ENCODE results near the gene GBGT1. TPM values are rescaled to one million over a fixed set of nuclear protein-coding genes. Genes with fewer than 3 reads are reported as not detected.
"Not testable (repeated sequence)": the region's sequence is repeated elsewhere in the genome, so short reads cannot be mapped to it uniquely, and the experiment has no call there.

GBGT1 gene
- total RNA-seq, 1 experiment from 2014 or later, result 16.5 TPM

GRCh38 chr9:133205996-133206931, 42.5 kb upstream of the GBGT1 start:
- Mint-ChIP-seq H3K9me3 (no peaks in the 10 kb centered on the region), H3K4me3 (no peak overlapping the region), H3K4me1 (no peaks in the 10 kb centered on the region), H3K36me3 (no peaks in the 10 kb centered on the region), H3K27ac (no peak overlapping the region), H3K27me3 (ENCODE audit: low read depth) (peaks cover 88% of the 10 kb centered on the region)
- ChIA-PET CTCF (interaction anchor here (0.6 to 2.7 kb wide), 5 partner anchors 18 to 280 kb away, joined by 3 to 14 read pairs (median 5); no protein-coding TSS in a partner anchor), POLR2A (no interaction called here)
- no peak for ATAC-seq
- DNase-seq (ENCODE audit: low spot score), result no peak
- TF ChIP-seq JUN (CRISPR knock-in tag; IDR thresholded peaks at IDR 0.05), result no peak
- no peak for TF ChIP-seq ETV6 (CRISPR knock-in tag; IDR thresholded peaks at IDR 0.05)
- TF ChIP-seq ZNF532 (CRISPR knock-in tag; IDR thresholded peaks at IDR 0.05; ENCODE audit: borderline replicate concordance), result no peak
- TF ChIP-seq NFE2L1 (CRISPR knock-in tag; IDR thresholded peaks at IDR 0.05), result no peak
- no peak for TF ChIP-seq ZMAT4 (CRISPR knock-in tag; IDR thresholded peaks at IDR 0.05)
- TF ChIP-seq ZNF671 (CRISPR knock-in tag; IDR thresholded peaks at IDR 0.05), result no peak
- no peak for TF ChIP-seq AFF4 (CRISPR knock-in tag; IDR thresholded peaks at IDR 0.05; ENCODE audit: borderline replicate concordance)
- no peak for TF ChIP-seq ZNF281 (CRISPR knock-in tag; IDR thresholded peaks at IDR 0.05)
- TF ChIP-seq ATF6 (CRISPR knock-in tag; IDR thresholded peaks at IDR 0.05), result no peak
- TF ChIP-seq MYBL2 (CRISPR knock-in tag; IDR thresholded peaks at IDR 0.05), result no peak

- CTCF ChIA-PET; POLR2A ChIA-PET; H3K4me1 Mint-ChIP-seq; H3K9me3 Mint-ChIP-seq; ATAC-seq; H3K36me3 Mint-ChIP-seq; DNase-seq (ENCODE audit: low spot score); H3K4me3 Mint-ChIP-seq; H3K27ac Mint-ChIP-seq: not testable (repeated sequence)
- H3K27me3 Mint-ChIP-seq (ENCODE audit: low read depth), result peaks cover 88% of the 10 kb centered on the region
Measured at GRCh38 chr9:133205481-133205887, 41.8 kb upstream of the GBGT1 start.

All from WTC11 (cell line).